Neural progenitor cell (in vitro differentiated cells): ENCODE results near the gene TCL1B. TPM values are rescaled to one million over a fixed set of nuclear protein-coding genes. Genes with fewer than 3 reads are reported as not detected.
"Not testable (repeated sequence)": the region's sequence is repeated elsewhere in the genome, so short reads cannot be mapped to it uniquely, and the experiment has no call there.

Experiments
- DNase-seq: peaks from one replicate; pipeline ENCODE4 v3.0.0-alpha.2; 2016; ENCODE audit warnings: low spot score
- H2AFZ ChIP-seq: fragments of 200-600 bp; sonication (generic); replicated peaks from 2 replicates; pipeline ENCODE4 v1.6.1; 2016; ENCODE audit warnings: antibody characterized with exemption
- H3F3A ChIP-seq: fragments of 200-600 bp; sonication (generic); 2 replicates; pipeline ENCODE4 v1.6.1; 2016; ENCODE audit warnings: antibody characterized with exemption, low read depth
- H3K27ac ChIP-seq: fragments of 200-600 bp; sonication (generic); 2 replicates; pipeline ENCODE4 v1.5.1; 2016; ENCODE audit warnings: mild to moderate bottlenecking
- H3K27me3 ChIP-seq: fragments of 200-600 bp; sonication (generic); 2 replicates; pipeline ENCODE4 v1.6.1; 2016; ENCODE audit warnings: mild to moderate bottlenecking, moderate library complexity
- H3K36me3 ChIP-seq: fragments of 200-600 bp; sonication (generic); 2 replicates; pipeline ENCODE4 v1.5.1; 2016
- H3K4me1 ChIP-seq: fragments of 200-600 bp; sonication (generic); 2 replicates; pipeline ENCODE4 v1.6.1; 2016; ENCODE audit warnings: mixed run types
- H3K4me2 ChIP-seq: fragments of 200-600 bp; sonication (generic); 2 replicates; pipeline ENCODE4 v1.6.1; 2016
- H3K4me3 ChIP-seq: fragments of 200-600 bp; sonication (generic); 2 replicates; pipeline ENCODE4 v1.5.1; 2016
- H3K79me2 ChIP-seq: fragments of 200-600 bp; sonication (generic); 2 replicates; pipeline ENCODE4 v1.6.1; 2016; ENCODE audit warnings: low read depth
- H3K9ac ChIP-seq: fragments of 200-600 bp; sonication (generic); 2 replicates; pipeline ENCODE4 v1.6.1; 2016
- H3K9me3 ChIP-seq: fragments of 200-600 bp; sonication (generic); 2 replicates; pipeline ENCODE4 v1.5.1; 2016; ENCODE audit warnings: low read depth
- H4K20me1 ChIP-seq: fragments of 200-600 bp; sonication (generic); 2 replicates; pipeline ENCODE4 v1.6.1; 2016; ENCODE audit warnings: low read depth
- H3K27ac Mint-ChIP-seq: 3 replicates; pipeline ENCODE4 v1.8.0; 2021; ENCODE audit warnings: mixed read lengths
- H3K27me3 Mint-ChIP-seq: 2 replicates; pipeline ENCODE4 v1.8.0; 2022; ENCODE audit warnings: low read depth, mild to moderate bottlenecking, inconsistent platforms, moderate library complexity, mixed read lengths; ENCODE audit not compliant: insufficient read depth
- H3K36me3 Mint-ChIP-seq: 3 replicates; pipeline ENCODE4 v1.8.0; 2021; ENCODE audit warnings: mixed read lengths
- H3K4me1 Mint-ChIP-seq: 3 replicates; pipeline ENCODE4 v1.8.0; 2021; ENCODE audit warnings: mixed read lengths
- H3K4me3 Mint-ChIP-seq: 3 replicates; pipeline ENCODE4 v1.8.0; 2021; ENCODE audit warnings: mild to moderate bottlenecking, moderate library complexity, mixed read lengths
- H3K9me3 Mint-ChIP-seq: 3 replicates; pipeline ENCODE4 v1.8.0; 2020; ENCODE audit warnings: mixed read lengths
- CTCF ChIP-seq: fragments of 200-600 bp; sonication (generic); IDR thresholded peaks from 2 replicates; pipeline ENCODE4 v1.5.1; 2017; ENCODE audit warnings: antibody characterized with exemption, mild to moderate bottlenecking
- EZH2 ChIP-seq: fragments of 200-600 bp; sonication (generic); IDR thresholded peaks from 2 replicates; pipeline ENCODE4 v1.6.1; 2017; ENCODE audit warnings: antibody characterized with exemption, mild to moderate bottlenecking, moderate library complexity
- EZH2phosphoT487 ChIP-seq: fragments of 200-600 bp; sonication (generic); IDR thresholded peaks from 2 replicates; pipeline ENCODE4 v1.6.1; 2017; ENCODE audit warnings: antibody characterized with exemption
- total RNA-seq: library from RNA; depleted of rRNA; stranded (reverse); fragments of >200 nt; gene quantifications from 2 replicates; pipeline ENCODE4 v1.2.3, GENCODE V29; 2015; ENCODE audit warnings: low replicate concordance

The TCL1B gene
- total RNA-seq, 1 donor from 2014 or later, result not detected

GRCh38 chr14:95664066-95664465, 22.2 kb upstream of the TCL1B start:
- Histone ChIP-seq H3K27me3 (peaks cover 5% of the 10 kb centered on the region), H3K79me2 (no peaks in the 10 kb centered on the region)

GRCh38 chr14:95664546-95664945, 21.7 kb upstream of the TCL1B start:
- H3K27ac Mint-ChIP-seq, result no peak overlapping the region
- peak overlapping the region; percentile 38 for H3K4me3 Mint-ChIP-seq
- no peak overlapping the region for H3K27ac ChIP-seq
- no peaks in the 10 kb centered on the region for H4K20me1 ChIP-seq
- H2AFZ ChIP-seq, result no peak overlapping the region
- no peak overlapping the region for H3K9ac ChIP-seq
- peaks cover 13% of the 10 kb centered on the region for H3F3A ChIP-seq
- H3K4me1 ChIP-seq, result peaks cover 16% of the 10 kb centered on the region
- no peaks in the 10 kb centered on the region for H3K9me3 Mint-ChIP-seq
- no peaks in the 10 kb centered on the region for H3K9me3 ChIP-seq
- no peak for DNase-seq
- H3K27me3 Mint-ChIP-seq, result peaks cover 7% of the 10 kb centered on the region
- no peaks in the 10 kb centered on the region for H3K36me3 Mint-ChIP-seq
- H3K79me2 ChIP-seq, result no peaks in the 10 kb centered on the region
- H3K4me2 ChIP-seq, result no peak overlapping the region
- TF ChIP-seq CTCF (no peak), EZH2phosphoT487 (no peak), EZH2 (no peak)
- peaks cover 22% of the 10 kb centered on the region for H3K4me1 Mint-ChIP-seq
- H3K36me3 ChIP-seq, result no peaks in the 10 kb centered on the region
- peaks cover 7% of the 10 kb centered on the region for H3K27me3 ChIP-seq
- no peak overlapping the region for H3K4me3 ChIP-seq

More at GRCh38 chr14:95664066-95664465, 22.2 kb upstream of the TCL1B start:
- no peaks in the 10 kb centered on the region for H3K36me3 ChIP-seq
- H3F3A ChIP-seq, result peaks cover 13% of the 10 kb centered on the region
- H3K9ac ChIP-seq, result no peak overlapping the region
- peaks cover 16% of the 10 kb centered on the region for H3K4me1 ChIP-seq
- H3K27me3 Mint-ChIP-seq, result peaks cover 8% of the 10 kb centered on the region
- no peak overlapping the region for H3K4me3 ChIP-seq
- DNase-seq, result no peak
- H2AFZ ChIP-seq, result no peak overlapping the region
- no peaks in the 10 kb centered on the region for H4K20me1 ChIP-seq
- no peak overlapping the region for H3K4me3 Mint-ChIP-seq
- H3K9me3 Mint-ChIP-seq, result no peaks in the 10 kb centered on the region
- peaks cover 22% of the 10 kb centered on the region for H3K4me1 Mint-ChIP-seq
- H3K27ac Mint-ChIP-seq, result no peak overlapping the region
- no peaks in the 10 kb centered on the region for H3K36me3 Mint-ChIP-seq
- H3K27ac ChIP-seq, result no peak overlapping the region
- no peak for TF ChIP-seq EZH2
- TF ChIP-seq CTCF, result no peak
- no peak for TF ChIP-seq EZH2phosphoT487
- H3K4me2 ChIP-seq, result no peak overlapping the region
- no peaks in the 10 kb centered on the region for H3K9me3 ChIP-seq

- Mint-ChIP-seq H3K4me1 (peaks cover 21% of the 10 kb centered on the region), H3K27ac (peak overlapping the region; percentile 54)
- not testable (repeated sequence) for H3K9me3 Mint-ChIP-seq, H3K27ac ChIP-seq, DNase-seq, H3K36me3 Mint-ChIP-seq, H3K27me3 Mint-ChIP-seq, H3K4me3 ChIP-seq, H3K79me2 ChIP-seq, H3K4me3 Mint-ChIP-seq, H3K36me3 ChIP-seq, H3K9me3 ChIP-seq, H2AFZ ChIP-seq, H3K4me2 ChIP-seq, H3K9ac ChIP-seq, H4K20me1 ChIP-seq
- Histone ChIP-seq H3F3A (peaks cover 13% of the 10 kb centered on the region), H3K27me3 (peaks cover 12% of the 10 kb centered on the region), H3K4me1 (peaks cover 16% of the 10 kb centered on the region)
- TF ChIP-seq CTCF, result peak; percentile 42
Measured at GRCh38 chr14:95665530-95665929, 20.7 kb upstream of the TCL1B start.
